Testis (tissue), 5 donors: Measurements from ENCODE around the gene USP17L11. TPM values are rescaled to one million over a fixed set of nuclear protein-coding genes. Genes with fewer than 3 reads are reported as not detected.
"Not testable (repeated sequence)": the region's sequence is repeated elsewhere in the genome, so short reads cannot be mapped to it uniquely, and the experiment has no call there.

ENCODE experiments used
- DNase-seq: peaks from one replicate; pipeline ENCODE4 v3.0.0-alpha.2; 2019
- H3K27ac ChIP-seq, 2 donors: fragments of 200-600 bp; sonication (generic); one replicate each; pipeline ENCODE4 v1.5.1; 2019
- H3K27me3 ChIP-seq: fragments of 200-600 bp; sonication (generic); one replicate; pipeline ENCODE4 v1.5.1; 2019
- H3K36me3 ChIP-seq: fragments of 200-600 bp; sonication (generic); one replicate; pipeline ENCODE4 v1.5.1; 2017; ENCODE audit warnings: low read depth; ENCODE audit errors: missing control alignments
- H3K4me1 ChIP-seq: fragments of 200-600 bp; sonication (generic); one replicate; pipeline ENCODE4 v1.5.1; 2019
- H3K4me3 ChIP-seq, 2 donors: fragments of 200-600 bp; sonication (generic); one replicate each; pipeline ENCODE4 v1.5.1; 2017 to 2019
- H3K9me3 ChIP-seq: fragments of 200-600 bp; sonication (generic); one replicate; pipeline ENCODE4 v1.5.1; 2017
- WGBS, 2 donors: methylation state at CpG; one replicate each; pipeline ENCODE4 v1.1.5; 2018; 5-methylcytosine and 5-hydroxymethylcytosine counted together
- intact Hi-C: fragments of 100-400 bp; cut with DNase I; formaldehyde crosslinking; loops from one replicate; pipeline ENCODE4 v1.15.1; 2023; ENCODE audit warnings: low total_unique reads
- long read RNA-seq, 2 donors: transcript quantifications; one replicate each; lab custom pipeline, GENCODE V29; 2026
- polyA plus RNA-seq: library from polyadenylated mRNA; stranded (reverse); fragments of 350-450 nt; fragmentation: Illumina TruSeq; extraction: RNeasy Lipid Tissue Mini Kit (QIAGEN cat#74804); gene quantifications from one replicate; pipeline ENCODE4 v1.2.3, GENCODE V29; 2014; ENCODE audit warnings: low read depth, low replicate concordance; ENCODE audit not compliant: insufficient read depth
- total RNA-seq, 2 donors: library from RNA; depleted of rRNA; stranded (reverse); fragments of >200 nt; gene quantifications; one replicate each; pipeline ENCODE4 v1.2.3, GENCODE V29; 2016

Gene USP17L11
- not detected for total RNA-seq
- polyA plus RNA-seq = not detected
- long read RNA-seq, donor 1 = 0 reads
- long read RNA-seq, donor 2 = 0 reads

DNA sequence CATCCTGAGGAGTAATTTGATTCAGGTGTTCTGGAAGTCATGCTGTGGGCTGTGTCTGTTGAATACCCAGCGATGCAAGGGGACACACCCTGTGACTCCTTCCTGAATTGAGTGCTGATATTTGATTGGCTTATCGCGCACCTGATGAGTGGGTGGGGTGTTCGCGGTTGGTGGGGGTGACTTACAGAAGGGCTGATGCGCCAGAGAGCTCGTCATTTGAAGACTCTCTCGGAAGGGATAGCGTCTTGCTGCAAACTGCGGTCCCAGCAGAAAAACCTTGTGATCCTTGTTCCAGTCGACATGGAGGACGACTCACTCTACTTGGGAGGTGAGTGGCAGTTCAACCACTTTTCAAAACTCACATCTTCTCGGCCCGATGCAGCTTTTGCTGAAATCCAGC is at the start of gene USP17L11:
TSS of gene USP17L11 (plus strand) at position 301 of the 400 bp plus-strand sequence. CDS start at position 301, 0 bp downstream.
- WGBS, 2 donors = no CpG with 5 or more reads among the region's 14 CpGs
- H3K4me1 ChIP-seq, H3K9me3 ChIP-seq, H3K4me3 ChIP-seq, H3K27me3 ChIP-seq, H3K36me3 ChIP-seq, H3K27ac ChIP-seq, DNase-seq, intact Hi-C loops: not testable (repeated sequence)

DNA sequence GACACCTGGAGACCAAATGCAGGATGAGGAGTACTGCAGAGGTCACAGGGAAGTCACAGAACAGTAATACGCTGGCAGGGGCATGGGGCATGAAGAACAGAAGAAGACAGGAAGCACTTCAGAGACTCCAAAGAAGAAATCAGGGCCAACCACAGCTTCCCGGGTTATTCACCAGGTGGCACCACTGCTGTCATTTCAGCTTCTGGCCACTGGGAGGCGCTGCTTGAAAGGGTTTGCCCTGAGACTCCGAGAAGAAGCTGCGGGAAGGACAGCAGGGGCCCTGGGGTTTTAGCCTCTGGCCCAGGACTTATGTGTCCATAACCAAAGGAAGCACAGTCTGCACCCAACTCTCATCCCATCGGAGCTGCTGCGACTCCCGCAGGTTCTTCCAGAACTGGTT is 49.2 kb upstream of the USP17L11 start:
- H3K27ac ChIP-seq, DNase-seq, H3K4me1 ChIP-seq, H3K36me3 ChIP-seq, H3K27me3 ChIP-seq, H3K9me3 ChIP-seq, H3K4me3 ChIP-seq, intact Hi-C loops: not testable (repeated sequence)
- no CpG with 5 or more reads among the region's 8 CpGs for WGBS, 2 donors

- H3K36me3 ChIP-seq, H3K4me3 ChIP-seq, intact Hi-C loops, H3K9me3 ChIP-seq, H3K4me1 ChIP-seq, DNase-seq, H3K27me3 ChIP-seq, H3K27ac ChIP-seq: not testable (repeated sequence)
- no CpG with 5 or more reads among the region's 11 CpGs for WGBS, 2 donors
Observed at GRCh38 chr4:9169791-9170459, 45.3 kb upstream of the USP17L11 start, which contains the start of gene FAM90A26. Gene FAM90A26 (plus strand): TSS chr4:9170409. CDS start chr4:9173173, 2,764 bp downstream.

DNA sequence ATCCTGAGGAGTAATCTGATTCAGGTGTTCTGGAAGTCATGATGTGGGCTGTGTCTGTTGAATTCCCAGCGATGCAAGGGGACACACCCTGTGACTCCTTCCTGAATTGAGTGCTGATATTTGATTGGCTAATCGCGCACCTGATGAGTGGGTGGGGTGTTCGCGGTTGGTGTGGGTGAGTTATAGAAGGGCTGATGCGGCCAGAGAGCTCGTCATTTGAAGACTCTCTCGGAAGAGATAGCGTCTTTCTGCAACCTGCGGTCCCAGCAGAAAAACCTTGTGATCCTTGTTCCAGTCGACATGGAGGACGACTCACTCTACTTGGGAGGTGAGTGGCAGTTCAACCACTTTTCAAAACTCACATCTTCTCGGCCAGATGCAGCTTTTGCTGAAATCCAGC is 4.8 kb upstream of the USP17L11 start, which contains the start of gene USP17L10:
TSS of gene USP17L10 (plus strand) at position 301 of the 400 bp plus-strand sequence. CDS start at position 301, 0 bp downstream.
- H3K36me3 ChIP-seq, H3K4me3 ChIP-seq, DNase-seq, H3K27ac ChIP-seq, H3K27me3 ChIP-seq, H3K9me3 ChIP-seq, H3K4me1 ChIP-seq, intact Hi-C loops: not testable (repeated sequence)
- no CpG with 5 or more reads among the region's 13 CpGs for WGBS, 2 donors

DNA sequence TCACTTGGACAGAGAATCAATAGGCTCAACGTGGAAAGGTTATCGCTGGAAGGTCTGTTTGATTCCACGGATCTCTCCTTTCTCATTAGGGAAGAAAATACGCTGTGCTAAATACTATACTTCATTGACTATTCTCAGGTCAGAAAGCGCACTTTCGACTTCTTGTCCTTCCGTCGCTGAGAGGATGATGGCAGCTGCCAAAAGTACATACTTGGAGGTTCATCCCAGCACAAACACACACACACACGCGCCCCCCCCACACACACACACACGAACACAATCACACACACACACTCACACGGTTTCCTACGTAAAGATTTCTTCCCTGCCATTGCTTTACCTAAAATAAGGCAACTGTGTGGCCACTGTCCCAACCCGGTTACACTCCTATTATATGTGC is 504 bp upstream of the USP17L11 start:
- H3K27ac ChIP-seq, DNase-seq, H3K4me1 ChIP-seq, H3K36me3 ChIP-seq, H3K27me3 ChIP-seq, H3K4me3 ChIP-seq, intact Hi-C loops, H3K9me3 ChIP-seq: not testable (repeated sequence)
- WGBS, 2 donors = 56 to 62% methylated on average over 9 to 10 of the region's 14 CpGs

DNA sequence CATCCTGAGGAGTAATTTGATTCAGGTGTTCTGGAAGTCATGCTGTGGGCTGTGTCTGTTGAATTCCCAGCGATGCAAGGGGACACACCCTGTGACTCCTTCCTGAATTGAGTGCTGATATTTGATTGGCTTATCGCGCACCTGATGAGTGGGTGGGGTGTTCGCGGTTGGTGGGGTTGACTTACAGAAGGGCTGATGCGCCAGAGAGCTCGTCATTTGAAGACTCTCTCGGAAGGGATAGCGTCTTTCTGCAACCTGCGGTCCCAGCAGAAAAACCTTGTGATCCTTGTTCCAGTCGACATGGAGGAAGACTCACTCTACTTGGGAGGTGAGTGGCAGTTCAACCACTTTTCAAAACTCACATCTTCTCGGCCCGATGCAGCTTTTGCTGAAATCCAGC is 4.6 kb downstream of the USP17L11 start, which contains the start of gene USP17L12:
TSS of gene USP17L12 (plus strand) at position 301 of the 400 bp plus-strand sequence. CDS start at position 301, 0 bp downstream.
- no CpG with 5 or more reads among the region's 13 CpGs for WGBS, 2 donors
- H3K9me3 ChIP-seq, H3K27me3 ChIP-seq, H3K4me1 ChIP-seq, H3K27ac ChIP-seq, DNase-seq, H3K36me3 ChIP-seq, intact Hi-C loops, H3K4me3 ChIP-seq: not testable (repeated sequence)

GRCh38 chr4:9224596-9224995 is 9.4 kb downstream of the USP17L11 start, which contains the start of gene USP17L13:
Gene USP17L13 (plus strand): TSS chr4:9224896. CDS start chr4:9224896, 0 bp downstream.
- intact Hi-C loops, H3K27me3 ChIP-seq, H3K4me1 ChIP-seq, H3K36me3 ChIP-seq, H3K9me3 ChIP-seq, H3K4me3 ChIP-seq, DNase-seq, H3K27ac ChIP-seq: not testable (repeated sequence)
- WGBS, 2 donors = no CpG with 5 or more reads among the region's 14 CpGs

DNA sequence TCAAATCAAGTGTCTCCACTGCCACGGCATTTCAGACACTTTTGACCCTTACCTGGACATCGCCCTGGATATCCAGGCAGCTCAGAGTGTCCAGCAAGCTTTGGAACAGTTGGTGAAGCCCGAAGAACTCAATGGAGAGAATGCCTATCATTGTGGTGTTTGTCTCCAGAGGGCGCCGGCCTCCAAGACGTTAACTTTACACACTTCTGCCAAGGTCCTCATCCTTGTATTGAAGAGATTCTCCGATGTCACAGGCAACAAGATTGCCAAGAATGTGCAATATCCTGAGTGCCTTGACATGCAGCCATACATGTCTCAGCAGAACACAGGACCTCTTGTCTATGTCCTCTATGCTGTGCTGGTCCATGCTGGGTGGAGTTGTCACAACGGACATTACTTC is 15.0 kb downstream of the USP17L11 start:
- H3K36me3 ChIP-seq, H3K27me3 ChIP-seq, H3K27ac ChIP-seq, H3K4me3 ChIP-seq, DNase-seq, intact Hi-C loops, H3K9me3 ChIP-seq, H3K4me1 ChIP-seq: not testable (repeated sequence)
- WGBS, 2 donors = 82% methylated on average over 5 of the region's 8 CpGs; no CpG with 5 or more reads in 1 of the 2 donors

DNA sequence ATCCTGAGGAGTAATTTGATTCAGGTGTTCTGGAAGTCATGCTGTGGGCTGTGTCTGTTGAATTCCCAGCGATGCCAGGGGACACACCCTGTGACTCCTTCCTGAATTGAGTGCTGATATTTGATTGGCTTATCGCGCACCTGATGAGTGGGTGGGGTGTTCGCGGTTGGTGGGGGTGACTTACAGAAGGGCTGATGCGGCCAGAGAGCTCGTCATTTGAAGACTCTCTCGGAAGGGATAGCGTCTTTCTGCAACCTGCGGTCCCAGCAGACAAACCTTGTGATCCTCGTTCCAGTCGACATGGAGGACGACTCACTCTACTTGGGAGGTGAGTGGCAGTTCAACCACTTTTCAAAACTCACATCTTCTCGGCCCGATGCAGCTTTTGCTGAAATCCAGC is 18.9 kb downstream of the USP17L11 start, which contains the start of gene USP17L15:
TSS of gene USP17L15 (plus strand) at position 301 of the 400 bp plus-strand sequence. CDS start at position 301, 0 bp downstream.
- H3K36me3 ChIP-seq, H3K27ac ChIP-seq, H3K9me3 ChIP-seq, intact Hi-C loops, H3K4me1 ChIP-seq, DNase-seq, H3K27me3 ChIP-seq, H3K4me3 ChIP-seq: not testable (repeated sequence)
- WGBS, 2 donors = no CpG with 5 or more reads among the region's 15 CpGs

DNA sequence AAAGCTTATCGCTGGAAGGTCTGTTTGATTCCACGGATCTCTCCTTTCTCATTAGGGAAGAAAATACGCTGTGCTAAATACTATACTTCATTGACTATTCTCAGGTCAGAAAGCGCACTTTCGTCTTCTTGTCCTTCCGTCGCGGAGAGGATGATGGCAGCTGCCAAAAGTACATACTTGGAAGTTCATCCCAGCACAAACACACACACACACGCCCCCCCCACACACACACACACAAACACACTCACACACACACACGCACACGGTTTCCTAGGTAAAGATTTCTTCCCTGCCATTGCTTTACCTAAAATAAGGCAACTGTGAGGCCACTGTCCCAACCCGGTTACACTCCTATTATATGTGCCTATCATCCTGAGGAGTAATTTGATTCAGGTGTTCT is 23.3 kb downstream of the USP17L11 start:
- H3K4me3 ChIP-seq, H3K27me3 ChIP-seq, H3K9me3 ChIP-seq, H3K27ac ChIP-seq, H3K4me1 ChIP-seq, intact Hi-C loops, H3K36me3 ChIP-seq: not testable (repeated sequence)
- peak; percentile 10 for DNase-seq
- whole genome bisulfite sequencing, 2 donors = no CpG with 5 or more reads among the region's 12 CpGs

DNA sequence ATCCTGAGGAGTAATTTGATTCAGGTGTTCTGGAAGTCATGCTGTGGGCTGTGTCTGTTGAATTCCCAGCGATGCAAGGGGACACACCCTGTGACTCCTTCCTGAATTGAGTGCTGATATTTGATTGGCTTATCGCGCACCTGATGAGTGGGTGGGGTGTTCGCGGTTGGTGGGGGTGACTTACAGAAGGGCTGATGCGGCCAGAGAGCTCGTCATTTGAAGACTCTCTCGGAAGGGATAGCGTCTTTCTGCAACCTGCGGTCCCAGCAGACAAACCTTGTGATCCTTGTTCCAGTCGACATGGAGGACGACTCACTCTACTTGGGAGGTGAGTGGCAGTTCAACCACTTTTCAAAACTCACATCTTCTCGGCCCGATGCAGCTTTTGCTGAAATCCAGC is 28.4 kb downstream of the USP17L11 start, which contains the start of gene USP17L17:
TSS of gene USP17L17 (plus strand) at position 301 of the 400 bp plus-strand sequence. CDS start at position 301, 0 bp downstream.
- H3K4me3 ChIP-seq, intact Hi-C loops, H3K27me3 ChIP-seq, H3K36me3 ChIP-seq, H3K9me3 ChIP-seq, H3K27ac ChIP-seq, H3K4me1 ChIP-seq, DNase-seq: not testable (repeated sequence)
- WGBS, 2 donors = 83% methylated on average over 14 of the region's 14 CpGs; no CpG with 5 or more reads in 1 of the 2 donors
